Epithelial cell of proximal tubule (primary cell): ENCODE data around the gene VAT1L. TPM values are rescaled to one million over a fixed set of nuclear protein-coding genes. Genes with fewer than 3 reads are reported as not detected.
A peak's percentile ranks its signal among the peaks of the same experiment; 100 is the strongest.
"Not testable (repeated sequence)": the region's sequence is repeated elsewhere in the genome, so short reads cannot be mapped to it uniquely, and the experiment has no call there.

ENCODE experiments used
- DNase-seq: peaks from one replicate; pipeline ENCODE4 v3.0.0-alpha.2; 2011; ENCODE audit warnings: low read depth
- H3K4me3 ChIP-seq: 2 replicates; pipeline ENCODE4 v1.5.1; 2011; ENCODE audit warnings: low read depth, mild to moderate bottlenecking, low read length
- total RNA-seq: library from RNA; depleted of rRNA; stranded (reverse); fragments of >200 nt; gene quantifications from 2 replicates; pipeline ENCODE4 v1.2.3, GENCODE V29; 2015
- TF ChIP-seq, protein P1 (sequence below): conservative IDR thresholded peaks from 2 replicates; pipeline ENCODE4 v1.5.1; 2012; ENCODE audit warnings: low read depth, mild to moderate bottlenecking, low read length

The VAT1L gene
- total RNA-seq, 1 donor from 2014 or later: 0.92 TPM

DNA sequence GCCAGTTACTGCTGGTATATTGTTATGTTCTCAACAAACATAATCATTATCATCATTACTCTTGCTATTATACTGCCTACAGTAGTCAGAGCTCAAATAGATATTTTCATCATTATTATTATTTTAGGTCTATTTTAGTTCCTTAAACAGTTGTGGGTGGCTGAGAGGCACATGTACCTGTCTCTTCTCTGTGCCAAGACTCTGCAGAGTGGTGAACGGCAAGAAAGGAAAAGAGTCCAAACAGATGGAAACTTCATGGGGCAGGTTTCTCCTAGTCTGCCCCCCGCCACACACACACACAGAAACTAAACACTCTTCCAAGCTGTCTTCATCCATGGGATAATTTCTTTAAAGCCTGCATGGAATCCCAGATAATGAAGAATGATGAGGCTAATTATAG is 156.3 kb downstream of the VAT1L start:
- H3K4me3 ChIP-seq: no peak overlapping the region
- TF ChIP-seq, protein P1, sequence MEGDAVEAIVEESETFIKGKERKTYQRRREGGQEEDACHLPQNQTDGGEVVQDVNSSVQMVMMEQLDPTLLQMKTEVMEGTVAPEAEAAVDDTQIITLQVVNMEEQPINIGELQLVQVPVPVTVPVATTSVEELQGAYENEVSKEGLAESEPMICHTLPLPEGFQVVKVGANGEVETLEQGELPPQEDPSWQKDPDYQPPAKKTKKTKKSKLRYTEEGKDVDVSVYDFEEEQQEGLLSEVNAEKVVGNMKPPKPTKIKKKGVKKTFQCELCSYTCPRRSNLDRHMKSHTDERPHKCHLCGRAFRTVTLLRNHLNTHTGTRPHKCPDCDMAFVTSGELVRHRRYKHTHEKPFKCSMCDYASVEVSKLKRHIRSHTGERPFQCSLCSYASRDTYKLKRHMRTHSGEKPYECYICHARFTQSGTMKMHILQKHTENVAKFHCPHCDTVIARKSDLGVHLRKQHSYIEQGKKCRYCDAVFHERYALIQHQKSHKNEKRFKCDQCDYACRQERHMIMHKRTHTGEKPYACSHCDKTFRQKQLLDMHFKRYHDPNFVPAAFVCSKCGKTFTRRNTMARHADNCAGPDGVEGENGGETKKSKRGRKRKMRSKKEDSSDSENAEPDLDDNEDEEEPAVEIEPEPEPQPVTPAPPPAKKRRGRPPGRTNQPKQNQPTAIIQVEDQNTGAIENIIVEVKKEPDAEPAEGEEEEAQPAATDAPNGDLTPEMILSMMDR: no peak
- DNase-seq: no peak

DNA sequence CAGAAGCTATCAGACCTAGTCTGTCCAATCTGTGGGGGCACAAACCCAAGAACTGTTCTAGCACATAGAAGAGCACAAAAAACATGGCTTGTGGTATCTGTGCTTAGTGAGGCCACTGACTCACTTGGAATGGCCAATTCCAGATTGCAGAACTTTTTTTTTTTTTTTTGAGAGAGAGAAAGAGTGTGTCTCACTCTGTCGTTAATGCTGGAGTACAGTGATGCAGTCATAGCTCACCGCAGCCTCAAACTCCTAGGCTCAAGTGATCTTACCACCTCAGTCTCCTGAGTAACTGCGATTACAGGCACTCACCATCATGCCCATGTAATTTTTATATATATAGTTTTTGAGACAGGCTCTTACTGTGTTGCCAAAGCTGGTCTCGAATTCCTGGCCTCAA is 156.8 kb downstream of the VAT1L start:
- DNase-seq: no peak
- TF ChIP-seq, protein P1: no peak
- no peak overlapping the region for H3K4me3 ChIP-seq

DNA sequence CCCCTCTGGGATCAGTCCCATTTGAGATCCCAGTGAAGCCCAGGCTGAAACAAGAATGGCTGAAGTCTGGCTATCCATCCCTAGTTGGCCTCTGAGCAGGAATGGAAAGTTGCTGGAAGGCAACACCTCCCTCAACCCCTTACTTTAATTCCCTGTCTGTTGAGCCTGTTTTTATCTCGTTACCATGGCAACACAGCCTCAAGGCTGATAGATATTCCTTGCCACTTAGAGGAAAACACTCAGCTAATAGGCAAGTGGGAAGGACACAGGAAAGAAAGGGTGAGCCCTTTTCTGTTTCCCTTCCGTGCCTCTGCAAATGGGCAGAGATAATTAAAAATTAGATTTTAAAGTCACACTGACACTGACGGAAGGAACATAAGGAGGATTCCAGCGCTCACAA is 158.5 kb downstream of the VAT1L start:
- DNase-seq: no peak
- no peak overlapping the region for H3K4me3 ChIP-seq
- TF ChIP-seq, protein P1: no peak

DNA sequence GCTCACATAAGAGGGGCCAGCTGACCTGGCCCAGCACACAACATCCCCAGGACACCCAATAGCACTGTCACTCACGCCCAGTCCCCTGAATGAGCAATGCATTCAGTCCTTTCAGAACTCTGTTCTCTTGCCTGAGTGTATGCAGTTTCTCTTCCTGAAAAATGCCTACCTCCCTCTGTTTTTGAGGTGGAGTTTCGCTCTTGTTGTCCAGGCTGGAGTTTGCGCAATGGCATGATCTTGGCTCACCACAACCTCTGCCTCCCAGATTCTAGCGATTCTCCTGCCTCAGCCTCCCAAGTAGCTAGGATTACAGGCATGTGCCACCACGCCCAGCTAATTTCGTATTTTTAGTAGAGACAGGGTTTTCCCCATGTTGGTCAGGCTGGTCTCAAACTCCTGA is 159.2 kb downstream of the VAT1L start:
- H3K4me3 ChIP-seq, DNase-seq: not testable (repeated sequence)

DNA sequence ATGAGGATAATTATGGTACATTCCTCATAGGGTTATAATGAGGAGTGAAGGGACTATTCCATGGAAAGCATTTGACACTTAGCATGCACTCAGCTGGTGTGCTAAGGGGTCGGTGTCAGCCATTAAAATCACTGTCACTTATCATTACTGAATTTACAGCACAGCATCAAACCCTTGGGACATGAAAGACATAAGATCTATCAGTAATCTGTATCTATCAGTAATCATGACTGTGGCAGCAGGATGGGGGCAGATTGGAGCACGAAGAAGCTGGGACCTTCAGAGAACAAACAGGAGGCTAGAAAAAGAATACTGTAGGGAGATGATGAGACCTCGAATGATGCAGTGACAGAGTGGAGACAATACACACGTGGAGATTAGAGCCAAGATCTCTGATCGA is 160.5 kb downstream of the VAT1L start:
- TF ChIP-seq, protein P1: no peak
- H3K4me3 ChIP-seq: no peak overlapping the region
- no peak for DNase-seq

DNA sequence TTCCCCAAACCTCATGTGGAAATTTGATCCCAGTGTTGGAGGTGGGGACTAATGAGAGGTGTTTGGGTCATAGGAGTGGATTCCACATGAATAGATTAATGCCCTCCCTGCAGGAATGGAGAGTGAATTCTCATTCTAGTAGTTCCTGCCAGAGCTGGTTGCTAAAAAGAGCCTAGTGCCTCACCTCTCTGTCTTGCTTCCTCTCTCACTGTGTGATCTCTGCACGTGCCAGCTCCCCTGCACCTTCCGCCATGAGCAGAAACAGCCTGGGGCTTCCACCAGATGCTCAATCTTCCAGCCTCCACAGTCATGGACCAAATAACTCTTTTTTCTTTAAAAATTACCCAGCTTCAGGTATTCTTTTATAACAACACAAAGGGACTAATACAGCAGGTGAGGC is 161.1 kb downstream of the VAT1L start:
- no peak for DNase-seq
- TF ChIP-seq, protein P1: no peak
- no peak overlapping the region for H3K4me3 ChIP-seq

DNA sequence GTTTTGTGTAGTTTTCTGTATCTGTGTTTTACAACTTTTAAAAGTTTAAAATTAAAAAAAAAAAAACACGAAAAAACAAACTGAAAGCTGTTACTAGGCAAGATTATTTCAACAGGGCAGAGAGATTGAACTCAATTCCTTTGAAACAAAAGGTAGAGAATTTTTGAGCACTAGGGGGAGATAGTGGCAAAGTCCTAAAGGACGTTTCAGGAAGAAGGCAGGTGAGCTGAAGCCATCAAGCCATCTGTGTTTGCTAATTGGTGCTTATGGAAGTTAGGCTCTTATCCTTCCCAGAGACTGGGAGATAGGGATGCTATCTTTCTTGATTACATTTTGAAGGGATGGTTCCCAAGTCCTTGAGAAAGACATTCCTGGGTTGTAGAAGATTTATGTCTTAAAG is 163.4 kb downstream of the VAT1L start:
- no peak overlapping the region for H3K4me3 ChIP-seq
- TF ChIP-seq, protein P1: peak; percentile 50
- DNase-seq: no peak

DNA sequence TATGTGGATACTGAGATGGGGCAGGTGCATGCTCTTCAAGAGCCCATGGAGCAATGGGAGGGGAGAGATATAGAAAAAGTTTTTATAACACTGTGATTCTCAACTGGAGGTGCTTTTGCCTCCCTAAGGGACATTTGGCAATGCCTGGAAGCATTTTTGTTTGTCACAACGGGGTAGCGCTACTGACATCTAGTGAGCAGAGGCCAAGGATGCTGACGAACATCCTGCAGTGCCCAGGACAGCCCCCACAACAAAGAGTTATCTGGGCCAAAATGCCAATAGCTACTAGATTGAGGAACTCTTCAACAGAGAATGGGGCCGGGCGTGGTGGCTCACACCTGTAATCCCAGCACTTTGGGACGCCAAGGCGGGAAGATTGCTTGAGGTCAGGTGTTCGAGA is 166.8 kb downstream of the VAT1L start:
- no peak overlapping the region for H3K4me3 ChIP-seq
- no peak for DNase-seq
- TF ChIP-seq, protein P1: no peak
